HG03066 (cell line): Measurements from ENCODE around the gene TMEM17.
"Not testable (repeated sequence)": the region's sequence is repeated elsewhere in the genome, so short reads cannot be mapped to it uniquely, and the experiment has no call there.

Experiments used
- ATAC-seq: cut with Tn5 transposase; IDR thresholded peaks from one replicate; pipeline ENCODE4 v1.9.1; 2021; ENCODE audit warnings: low read depth; ENCODE audit not compliant: unreplicated experiment

Gene TMEM17, protein sequence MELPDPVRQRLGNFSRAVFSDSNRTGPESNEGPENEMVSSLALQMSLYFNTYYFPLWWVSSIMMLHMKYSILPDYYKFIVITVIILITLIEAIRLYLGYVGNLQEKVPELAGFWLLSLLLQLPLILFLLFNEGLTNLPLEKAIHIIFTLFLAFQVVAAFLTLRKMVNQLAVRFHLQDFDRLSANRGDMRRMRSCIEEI

GRCh38 chr2:62505750-62506420 is at the start of gene TMEM17:
Gene TMEM17 (minus strand): TSS chr2:62506195. CDS start chr2:62506129, 66 bp downstream.
- peak; percentile 80 for ATAC-seq

DNA sequence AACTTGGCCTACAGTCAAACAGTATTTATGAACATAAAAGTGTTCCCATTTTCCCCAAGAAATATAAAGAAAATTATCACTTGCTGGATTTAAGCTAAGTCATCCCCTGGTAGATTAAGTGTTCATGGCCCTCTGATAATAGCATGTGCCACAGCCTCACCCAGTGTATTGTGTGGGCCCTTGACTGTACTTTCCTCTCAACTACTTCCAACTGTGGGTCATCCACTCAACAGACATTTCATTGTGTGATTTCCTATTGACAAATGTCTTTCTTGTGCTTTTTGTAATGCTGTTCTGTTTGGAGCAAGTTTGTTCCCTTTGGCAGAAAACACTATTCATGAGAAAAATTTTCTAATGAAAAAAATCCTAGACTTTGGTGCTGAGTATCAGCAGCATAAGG is 48.4 kb upstream of the TMEM17 start:
- ATAC-seq, result no peak

DNA sequence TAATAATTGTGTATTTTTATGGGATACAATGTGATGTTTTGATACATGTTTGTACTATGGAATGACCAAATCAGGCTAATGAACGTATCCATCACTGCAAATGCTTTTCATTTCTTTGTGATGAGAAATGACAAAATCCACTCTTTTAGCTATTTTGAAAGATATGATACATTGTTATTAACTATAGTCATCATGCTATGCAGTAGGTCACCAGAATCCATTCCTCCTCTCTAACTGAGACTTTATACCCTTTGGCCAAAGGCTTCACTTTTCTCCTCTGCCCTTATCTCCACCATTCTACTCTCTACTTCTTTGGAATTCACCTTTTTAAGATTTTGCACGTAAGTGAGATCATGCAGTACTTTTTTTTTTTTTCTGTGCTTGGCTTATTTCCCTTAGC is 44.5 kb upstream of the TMEM17 start:
- no peak for ATAC-seq

DNA sequence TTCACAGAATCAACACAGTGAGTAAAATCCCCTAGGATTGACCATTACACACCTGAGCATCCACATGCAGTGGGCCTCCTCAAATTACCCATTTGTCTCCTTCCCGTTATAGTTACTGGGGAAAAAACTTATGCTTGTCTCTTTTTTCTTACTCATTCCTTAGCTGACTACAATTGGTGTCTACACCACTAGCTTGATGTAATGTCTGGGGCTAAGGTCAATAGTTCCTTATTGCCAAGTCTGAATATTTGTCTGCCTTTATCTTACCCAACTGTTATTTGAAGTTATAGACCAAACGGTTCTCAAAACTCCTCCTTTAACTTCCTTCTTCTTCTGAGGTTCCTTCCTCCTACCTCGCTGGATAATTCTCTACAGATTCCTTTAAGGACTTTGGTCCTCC is 41.9 kb upstream of the TMEM17 start:
- ATAC-seq, result no peak

- ATAC-seq, result no peak
These were observed 39.3 kb upstream of the TMEM17 start for GRCh38 chr2:62545261-62545660.

GRCh38 chr2:62540408-62541168 is 34.6 kb upstream of the TMEM17 start:
- no peak for ATAC-seq

DNA sequence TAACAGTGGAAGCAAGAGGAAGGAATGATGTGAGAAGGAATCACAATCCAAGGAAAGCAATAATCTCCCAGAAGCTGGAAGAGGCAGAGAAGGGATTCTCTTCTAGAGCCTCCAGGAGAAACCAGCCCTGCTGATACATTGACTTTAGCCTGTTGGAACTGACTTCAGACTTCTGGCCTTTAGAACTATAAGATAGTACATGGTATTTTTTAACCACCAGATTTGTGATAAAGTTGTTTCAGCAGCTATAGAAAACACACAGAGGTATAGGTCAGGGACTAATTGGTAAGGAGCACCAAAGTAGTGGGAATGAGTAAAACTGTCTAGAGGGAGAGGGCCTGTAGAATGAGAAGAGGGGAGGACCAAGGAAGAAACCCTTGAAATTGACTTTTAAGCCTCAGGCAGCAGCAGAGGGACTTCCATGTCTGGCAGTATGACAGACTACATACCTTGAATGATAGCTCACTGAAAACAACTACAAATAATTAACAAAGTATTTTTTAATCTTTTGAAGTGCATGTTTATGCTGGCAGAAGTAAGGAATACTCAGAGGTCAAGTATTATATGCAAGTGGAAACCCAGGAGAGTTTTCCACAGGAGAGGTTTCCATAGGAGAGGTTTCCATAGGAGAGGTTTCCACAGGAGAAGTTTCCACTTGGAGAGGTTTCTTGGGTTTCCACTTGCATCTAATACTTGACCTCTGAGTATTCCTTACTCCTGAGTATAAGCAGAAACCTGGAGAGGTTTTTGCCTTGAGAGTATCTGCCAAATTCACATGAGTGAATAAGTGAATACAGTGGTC is 33.8 kb upstream of the TMEM17 start:
- no peak for ATAC-seq

DNA sequence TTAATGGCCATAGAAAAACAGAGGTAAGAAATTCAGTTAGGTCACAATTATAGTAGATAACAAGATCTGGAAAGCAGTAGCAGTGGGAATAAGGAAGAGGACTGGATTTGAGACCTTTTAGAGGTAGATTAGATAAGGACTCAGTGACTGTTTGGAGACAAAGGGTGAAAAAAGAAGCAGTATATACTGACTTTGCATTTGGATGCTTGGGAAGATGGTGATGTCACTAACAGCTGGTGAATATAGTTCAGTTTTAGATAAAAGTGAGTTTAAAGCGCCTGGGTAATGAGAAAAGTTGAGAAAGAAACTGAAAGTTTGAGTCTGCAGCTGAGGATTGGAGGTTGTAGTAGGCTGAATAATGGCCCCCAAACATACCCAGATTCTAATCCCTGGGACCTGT is 32.8 kb upstream of the TMEM17 start:
- ATAC-seq, result no peak

- ATAC-seq, result no peak
These were observed 31.8 kb upstream of the TMEM17 start for GRCh38 chr2:62537814-62538213.

DNA sequence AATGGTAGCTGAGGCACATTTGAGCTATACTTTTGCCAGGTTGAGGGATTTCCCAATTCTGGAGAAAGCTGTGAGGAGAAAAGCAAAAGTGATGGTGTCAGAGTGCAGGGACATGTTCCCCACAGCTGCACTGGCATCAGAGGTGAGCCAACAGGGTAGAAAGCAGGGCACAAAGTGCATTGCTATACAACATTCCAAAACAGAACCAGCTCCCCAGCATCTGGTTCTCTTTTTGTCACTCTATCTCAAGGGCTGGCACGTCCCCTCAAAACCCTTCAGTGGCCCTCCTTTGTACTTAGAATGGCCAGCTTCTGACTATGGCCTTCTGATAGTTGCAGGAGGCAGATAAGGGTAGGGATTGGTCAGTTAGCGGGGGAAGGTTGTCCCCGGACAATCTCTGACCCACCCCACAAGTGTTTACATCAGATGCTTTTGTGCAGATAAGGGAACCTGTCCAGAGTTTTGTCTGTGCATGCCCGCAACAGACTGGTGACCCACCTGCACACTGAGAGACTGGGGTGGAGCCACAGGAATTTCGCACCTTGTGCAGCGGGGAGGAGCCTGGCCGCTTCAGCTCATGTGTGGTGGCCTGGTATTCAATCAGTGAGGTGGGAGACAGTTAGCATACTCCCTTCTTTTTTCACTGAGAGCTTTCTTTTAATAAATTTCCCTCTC is 31.0 kb upstream of the TMEM17 start:
- ATAC-seq, result no peak

DNA sequence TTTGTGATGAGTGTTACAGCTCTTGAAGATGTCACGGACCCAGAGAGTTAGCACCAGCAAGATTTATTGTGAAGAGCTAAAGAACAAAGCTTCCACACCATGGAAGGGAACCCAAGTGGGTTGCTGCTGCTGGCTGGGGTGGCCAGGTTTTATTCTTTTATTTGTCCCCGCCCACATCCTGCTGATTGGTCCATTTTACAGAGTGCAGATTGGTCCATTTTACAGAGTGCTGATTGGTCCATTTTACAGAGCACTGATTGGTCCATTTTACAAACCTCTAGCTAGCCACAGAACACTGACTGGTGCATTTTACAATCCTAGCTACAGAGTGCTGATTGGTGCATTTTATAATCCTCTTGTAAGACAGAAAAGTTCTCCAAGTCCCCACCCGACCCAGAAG is 29.5 kb upstream of the TMEM17 start:
- ATAC-seq, result not testable (repeated sequence)

GRCh38 chr2:62531594-62531993 is 25.6 kb upstream of the TMEM17 start:
- ATAC-seq, result no peak

DNA sequence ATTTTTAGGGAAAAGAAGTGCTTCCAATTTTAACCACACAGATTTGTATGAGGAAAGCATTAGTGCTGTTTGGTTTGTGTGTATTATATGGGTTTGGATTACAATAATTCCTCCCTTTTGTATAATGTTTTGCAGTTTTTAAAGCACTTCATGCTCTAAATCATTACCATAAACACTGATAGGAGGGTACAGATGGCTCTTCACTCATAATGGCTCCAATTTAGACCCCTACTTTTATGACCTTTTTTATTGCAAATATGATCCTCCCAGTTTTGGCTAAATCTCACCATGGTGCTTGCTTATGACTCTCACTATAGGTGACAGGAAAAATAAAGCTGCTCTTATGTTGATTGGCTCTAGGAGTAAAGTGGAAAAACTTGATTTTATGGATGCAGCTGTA is 23.8 kb upstream of the TMEM17 start:
- ATAC-seq, result no peak

DNA sequence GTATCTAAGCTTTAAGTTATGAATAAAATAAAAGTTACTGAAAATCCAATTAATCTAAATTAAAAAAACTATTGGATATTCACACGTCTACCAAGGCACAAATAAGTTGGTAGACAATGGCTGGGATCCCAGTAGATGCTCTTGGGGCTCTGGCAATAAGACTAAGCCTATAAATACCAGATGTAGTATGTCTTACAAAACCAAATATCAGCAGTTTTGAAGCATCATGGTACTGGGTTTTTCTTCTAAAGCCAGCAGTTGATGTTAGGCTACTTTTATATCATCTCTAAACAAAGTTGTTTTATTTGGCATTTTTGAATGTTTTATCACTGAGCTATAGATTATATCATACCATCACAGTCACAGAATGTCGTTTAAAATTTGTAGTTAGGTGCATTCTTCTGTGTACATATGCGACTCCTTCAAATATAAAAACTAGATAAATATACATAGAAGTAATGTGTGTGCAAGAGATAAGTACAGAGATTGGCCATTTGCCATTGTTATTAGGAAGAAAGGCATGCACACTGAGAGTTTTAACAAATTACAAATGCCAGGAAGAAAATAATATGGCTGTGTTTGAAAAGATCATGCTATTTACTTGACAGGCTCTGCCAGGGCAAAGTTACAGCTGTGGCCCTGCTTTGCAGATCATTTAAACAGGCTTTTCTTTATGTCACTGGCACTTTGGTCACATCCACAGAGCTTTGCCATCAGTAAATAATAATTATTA is 21.6 kb upstream of the TMEM17 start:
- ATAC-seq, result no peak

DNA sequence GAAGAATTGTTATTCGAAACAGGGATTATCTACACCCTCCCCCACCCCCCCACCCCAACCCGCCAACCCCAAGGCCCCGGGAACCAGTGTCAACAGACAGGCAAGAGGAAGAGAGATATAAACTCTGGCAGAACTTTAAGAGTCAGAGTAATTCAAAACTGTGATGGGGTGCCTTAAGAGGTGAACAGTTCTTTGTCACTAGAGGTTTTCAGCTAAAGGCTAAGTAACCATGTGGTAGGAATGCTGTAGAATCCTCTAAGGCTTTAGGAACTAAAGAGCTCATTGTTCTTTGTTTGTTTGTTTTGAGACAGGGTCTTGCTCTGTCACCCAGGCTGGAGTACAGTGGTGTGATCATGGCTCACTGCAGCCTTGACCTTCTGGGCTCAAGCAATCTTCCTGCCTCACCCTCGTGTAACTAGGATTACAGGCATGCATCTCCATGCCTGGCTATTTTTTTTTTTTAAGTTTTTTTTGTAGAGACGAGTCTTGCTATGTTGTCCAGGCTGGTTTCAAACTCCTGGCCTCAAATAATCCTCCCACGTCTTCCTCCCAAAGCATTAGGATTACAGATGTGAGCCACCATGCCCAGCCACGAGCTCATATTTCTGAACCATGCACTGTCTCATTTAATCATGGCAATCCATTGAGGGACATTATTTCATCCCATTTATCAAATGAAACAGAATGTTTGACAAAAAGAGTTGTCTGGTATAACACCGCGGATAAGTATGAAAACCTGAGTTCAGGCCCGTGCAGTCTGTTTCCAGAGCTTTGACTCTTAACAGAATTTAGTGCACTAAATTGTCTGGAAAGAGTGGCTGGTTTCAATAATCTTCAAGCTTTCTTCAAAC is 20.8 kb upstream of the TMEM17 start:
- no peak for ATAC-seq

DNA sequence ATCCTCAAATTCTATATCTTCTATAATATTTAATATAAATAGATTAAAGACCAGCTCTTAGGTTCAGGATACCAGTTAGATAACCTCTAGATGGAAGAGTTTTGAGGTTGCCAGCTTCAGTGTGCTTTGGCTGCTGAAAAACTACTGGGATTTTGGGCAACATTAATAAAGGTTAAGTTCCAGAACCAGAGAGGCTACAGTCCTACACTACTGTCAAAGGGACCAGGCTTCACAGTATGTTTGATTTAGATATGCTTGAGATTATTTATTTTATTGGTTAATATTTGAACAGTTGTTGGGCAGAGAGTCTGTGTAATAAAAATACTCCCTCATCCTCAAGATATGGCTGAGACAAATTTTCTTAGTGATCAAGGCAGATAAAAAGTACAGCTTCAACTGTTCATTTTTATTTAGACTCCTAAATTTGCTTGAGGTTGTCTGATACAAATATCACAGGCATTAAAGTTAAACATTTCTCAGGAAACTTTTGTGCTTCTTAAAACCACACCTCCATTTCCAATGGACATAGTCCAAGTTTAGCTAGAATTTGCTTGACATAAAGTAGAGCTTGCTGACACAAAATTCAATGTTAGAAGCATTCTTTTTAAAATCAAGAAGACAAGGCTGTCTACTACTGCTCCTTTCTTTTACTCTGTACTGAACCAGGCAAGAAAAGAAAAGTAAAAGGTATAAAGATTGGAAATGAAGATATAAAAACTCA is 19.7 kb upstream of the TMEM17 start:
- ATAC-seq, result no peak

- no peak for ATAC-seq
These were observed 18.4 kb upstream of the TMEM17 start for GRCh38 chr2:62524293-62524941.

- not testable (repeated sequence) for ATAC-seq
These were observed 15.1 kb upstream of the TMEM17 start for GRCh38 chr2:62521061-62521460.
